HG02943 (cell line): Measurements from ENCODE around the gene POLR3G.

Experiments used
- ATAC-seq: cut with Tn5 transposase; IDR thresholded peaks from one replicate; pipeline ENCODE4 v1.9.1; 2021; ENCODE audit warnings: mild to moderate bottlenecking, low read depth, moderate library complexity; ENCODE audit not compliant: unreplicated experiment

POLR3G gene

DNA sequence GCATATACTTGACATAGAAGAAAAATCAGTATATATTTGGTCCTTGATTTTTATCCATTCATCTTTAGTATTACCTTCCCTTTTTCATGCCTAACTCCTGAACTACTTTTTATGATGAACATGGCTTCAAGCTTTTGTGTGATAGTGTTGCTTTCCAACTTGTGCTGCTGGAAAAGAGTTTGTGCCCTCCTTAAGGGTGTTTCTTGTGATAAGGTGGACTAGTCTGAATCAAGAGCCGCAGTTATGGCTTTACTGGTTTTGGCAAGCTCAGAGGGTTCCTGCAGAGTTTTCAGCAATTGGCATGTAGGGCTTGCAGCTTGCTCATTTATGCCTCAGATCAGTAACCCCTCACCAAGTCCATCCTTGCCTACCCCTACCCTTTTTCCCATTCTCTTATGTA lies 20.5 kb downstream of the POLR3G start:
- ATAC-seq = no peak

GRCh38 chr5:90503596-90503995 lies 28.9 kb downstream of the POLR3G start:
- no peak for ATAC-seq

- no peak for ATAC-seq
Measured at GRCh38 chr5:90504743-90505142, 30.1 kb downstream of the POLR3G start.

DNA sequence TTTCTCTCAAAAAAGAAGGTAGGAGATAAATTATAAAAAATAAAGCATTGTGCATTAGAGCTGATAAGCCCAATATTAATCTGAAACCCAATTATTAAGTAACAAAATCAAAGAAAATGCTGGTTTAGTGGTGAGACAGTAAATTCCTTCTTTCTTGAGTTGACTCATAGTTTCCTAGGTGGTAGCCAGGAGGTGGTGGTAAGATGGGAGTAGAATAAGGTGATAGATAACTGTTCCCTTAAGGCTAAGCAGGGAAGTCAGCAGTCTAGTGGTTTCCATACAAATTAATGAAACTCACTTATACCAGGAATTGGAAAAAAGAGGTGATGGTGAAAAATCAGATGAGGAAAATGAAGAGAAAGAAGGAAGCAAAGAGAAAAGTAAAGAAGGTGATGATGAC lies 31.6 kb downstream of the POLR3G start:
- no peak for ATAC-seq

GRCh38 chr5:90510438-90510837 lies 35.8 kb downstream of the POLR3G start:
- no peak for ATAC-seq

- no peak for ATAC-seq
Measured at GRCh38 chr5:90514520-90514919, 39.9 kb downstream of the POLR3G start.

GRCh38 chr5:90518661-90519060 lies 44.0 kb downstream of the POLR3G start:
- ATAC-seq = no peak

- ATAC-seq = no peak
Measured at GRCh38 chr5:90519081-90519480, 44.4 kb downstream of the POLR3G start.

DNA sequence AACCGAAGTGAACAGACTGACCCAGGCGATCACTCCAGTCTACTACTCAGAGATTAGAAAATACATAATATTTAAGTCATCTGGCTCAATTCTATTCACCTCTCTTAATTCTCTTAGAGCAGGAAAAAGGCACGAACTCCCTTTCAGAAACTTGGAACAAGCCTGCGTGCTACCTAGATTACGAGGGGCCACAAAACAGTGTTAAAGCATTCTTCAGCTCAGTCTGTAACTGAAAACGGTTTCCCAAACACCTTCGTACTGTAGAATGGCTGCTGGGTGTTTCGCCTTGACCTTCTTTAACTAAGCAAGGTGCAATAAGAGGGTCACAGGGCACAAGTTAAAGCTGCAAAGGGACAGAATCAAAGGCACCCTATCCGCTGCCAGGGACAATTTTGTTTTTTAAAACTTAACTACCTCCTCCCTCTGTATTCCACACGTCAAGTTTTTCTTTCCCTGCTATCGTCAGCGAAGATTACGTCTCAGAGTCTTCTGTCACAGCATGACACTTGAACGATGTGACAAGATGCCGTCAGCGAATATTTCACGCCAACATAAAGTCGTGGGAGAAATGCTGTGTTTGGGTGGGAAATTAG lies 54.0 kb downstream of the POLR3G start:
- ATAC-seq = peak; percentile 0

GRCh38 chr5:90529194-90529938 lies 54.7 kb downstream of the POLR3G start, which contains the start of gene LYSMD3:
LYSMD3 (minus strand) TSS chr5:90529584; CDS start chr5:90525289, 4,295 bp downstream.
- peak; percentile 90 for ATAC-seq

DNA sequence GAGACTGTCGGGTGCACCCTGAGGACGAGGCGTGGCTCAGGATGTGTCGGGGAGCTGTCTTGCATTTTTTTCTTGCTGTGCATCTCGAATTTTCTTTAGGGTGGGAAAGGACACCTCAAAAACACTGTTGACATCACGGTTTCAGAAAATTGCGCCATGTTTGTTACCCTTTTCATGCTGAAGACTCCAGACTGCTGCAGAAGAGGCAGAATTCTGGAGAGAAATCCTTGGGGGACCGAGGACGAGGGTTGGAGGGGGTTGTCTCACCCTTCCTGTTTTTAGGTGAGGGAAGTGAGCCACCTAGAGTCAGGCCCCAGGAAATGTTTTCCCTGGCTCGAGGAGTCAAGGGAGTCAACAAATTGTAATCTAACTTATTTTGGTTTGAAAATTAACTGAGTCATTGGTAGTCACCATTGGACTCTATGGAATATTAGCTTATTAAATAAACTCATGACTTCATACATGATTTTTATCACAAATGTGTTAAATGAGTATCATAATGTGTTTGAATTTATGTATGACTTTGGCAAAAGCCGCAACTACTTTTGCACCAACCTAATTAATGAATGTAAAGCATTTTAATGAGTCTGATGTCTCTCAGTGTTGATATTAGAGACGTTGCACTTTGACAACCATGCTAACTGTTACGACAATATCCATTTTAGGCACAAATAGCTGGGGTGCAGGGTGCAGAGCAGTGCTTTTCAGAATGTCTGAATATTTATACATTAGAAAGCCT lies 55.4 kb downstream of the POLR3G start:
- ATAC-seq = peak; percentile 53

GRCh38 chr5:90530736-90531487 lies 56.2 kb downstream of the POLR3G start:
- no peak for ATAC-seq

- ATAC-seq = no peak
Measured at GRCh38 chr5:90533794-90534193, 59.1 kb downstream of the POLR3G start.

GRCh38 chr5:90534922-90535321 lies 60.3 kb downstream of the POLR3G start:
- no peak for ATAC-seq

- no peak for ATAC-seq
Measured at GRCh38 chr5:90542827-90543519, 68.3 kb downstream of the POLR3G start.

DNA sequence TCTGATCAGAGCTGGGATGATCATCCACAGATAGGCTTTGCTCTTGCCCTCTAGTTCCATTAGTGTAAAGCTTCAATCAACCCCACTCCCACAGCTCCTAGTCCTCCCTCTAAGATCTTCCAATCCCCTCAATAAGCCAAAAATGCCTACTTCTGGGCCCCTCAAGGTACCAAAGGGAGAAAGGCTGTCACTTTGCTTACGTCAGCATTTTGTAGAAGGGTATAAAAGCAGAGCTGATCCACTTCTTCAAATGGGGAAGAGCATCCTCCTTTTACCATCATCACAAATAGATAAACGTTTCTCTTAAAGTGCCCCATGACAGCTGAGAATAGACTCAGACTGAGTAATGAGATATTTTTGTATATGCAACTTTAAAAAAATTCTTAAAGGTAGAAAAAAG lies 70.8 kb downstream of the POLR3G start:
- ATAC-seq = no peak

DNA sequence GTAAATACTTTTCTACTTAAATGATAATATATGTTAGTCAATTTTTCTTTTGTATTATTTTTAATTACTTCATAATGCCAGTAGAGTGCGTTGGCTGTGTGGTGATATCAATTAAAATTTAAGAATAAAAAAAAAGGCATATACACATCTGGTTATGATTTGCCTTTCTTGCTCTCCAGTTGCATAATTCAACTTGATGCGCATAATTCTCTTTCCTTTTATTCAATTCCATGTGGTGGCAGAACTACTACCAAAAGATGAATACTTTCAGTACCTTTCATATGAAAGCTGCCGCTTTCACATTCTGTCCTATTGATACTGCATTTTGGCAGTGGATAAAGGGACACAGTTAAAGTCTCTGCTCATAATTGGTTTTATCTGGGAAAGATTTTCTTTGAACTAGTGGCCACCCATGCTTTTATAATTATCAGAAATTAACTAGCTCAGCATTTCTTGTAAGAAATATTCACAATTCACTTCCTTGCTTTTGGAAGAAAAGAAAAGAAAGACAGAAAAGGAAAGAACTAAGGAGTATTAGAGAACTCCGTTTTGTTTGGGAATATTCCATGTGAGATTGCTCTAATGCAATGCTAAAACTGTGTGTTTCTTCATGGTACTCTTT lies 71.7 kb downstream of the POLR3G start:
- ATAC-seq = no peak

- ATAC-seq = no peak
Measured at GRCh38 chr5:90547072-90547536, 72.4 kb downstream of the POLR3G start.

- no peak for ATAC-seq
Measured at GRCh38 chr5:90548069-90548593, 73.5 kb downstream of the POLR3G start.
